Ishikawa (cell line): Measurements from ENCODE around the gene C1QC.

ENCODE experiments used
- CEBPB ChIP-seq: IDR thresholded peaks from 2 replicates; pipeline ENCODE4 v1.6.1; 2012
- CREB1 ChIP-seq: IDR thresholded peaks from 2 replicates; pipeline ENCODE4 v1.6.1; 2012; ENCODE audit warnings: low read depth
- EGR1 ChIP-seq: IDR thresholded peaks from 2 replicates; pipeline ENCODE4 v1.6.1; 2012
- EP300 ChIP-seq: IDR thresholded peaks from 2 replicates; pipeline ENCODE4 v1.6.1; 2012; ENCODE audit warnings: borderline replicate concordance
- FOXM1 ChIP-seq: IDR thresholded peaks from 2 replicates; pipeline ENCODE4 v1.6.1; 2012; ENCODE audit warnings: low read depth, borderline replicate concordance
- MAX ChIP-seq: IDR thresholded peaks from 2 replicates; pipeline ENCODE4 v1.6.1; 2012
- NFIC ChIP-seq: IDR thresholded peaks from 2 replicates; pipeline ENCODE4 v1.6.1; 2012
- RAD21 ChIP-seq: IDR thresholded peaks from 2 replicates; pipeline ENCODE4 v1.6.1; 2012; ENCODE audit warnings: low read depth
- REST ChIP-seq: IDR thresholded peaks from 2 replicates; pipeline ENCODE4 v1.6.1; 2012; ENCODE audit warnings: low read depth, mild to moderate bottlenecking
- TAF1 ChIP-seq: IDR thresholded peaks from 2 replicates; pipeline ENCODE4 v1.6.1; 2012; ENCODE audit warnings: low read depth, mild to moderate bottlenecking
- TCF12 ChIP-seq: IDR thresholded peaks from 2 replicates; pipeline ENCODE4 v1.6.1; 2012; ENCODE audit warnings: low read depth
- TEAD4 ChIP-seq: IDR thresholded peaks from 2 replicates; pipeline ENCODE4 v1.6.1; 2012
- USF1 ChIP-seq: IDR thresholded peaks from 2 replicates; pipeline ENCODE4 v1.6.1; 2012
- YY1 ChIP-seq: IDR thresholded peaks from 2 replicates; pipeline ENCODE4 v1.6.1; 2012; ENCODE audit warnings: low read depth
- ZBTB7A ChIP-seq: IDR thresholded peaks from 2 replicates; pipeline ENCODE4 v1.6.1; 2012; ENCODE audit warnings: low read depth

Gene C1QC

GRCh38 chr1:22652881-22653316 is 9.5 kb downstream of the C1QC start, which contains the start of gene C1QB:
TSS of gene C1QB (plus strand) at chr1:22653236. CDS start at chr1:22659463, 6,227 bp downstream.
- no peak for TF ChIP-seq CEBPB

- TF ChIP-seq TEAD4 (no peak), FOXM1 (no peak), EGR1 (no peak), EP300 (no peak), TAF1 (no peak), REST (no peak), CREB1 (no peak), USF1 (no peak), YY1 (no peak), RAD21 (no peak), ZBTB7A (no peak), NFIC (no peak), TCF12 (no peak), CEBPB (no peak), MAX (no peak)
These were observed 11.3 kb downstream of the C1QC start for GRCh38 chr1:22654692-22655091.

- no peak for TF ChIP-seq TEAD4
These were observed 15.1 kb downstream of the C1QC start for GRCh38 chr1:22658385-22659163.

- no peak for TF ChIP-seq ZBTB7A
- TF ChIP-seq CEBPB: no peak
- no peak for TF ChIP-seq EP300
- TF ChIP-seq EGR1: no peak
- no peak for TF ChIP-seq FOXM1
- no peak for TF ChIP-seq TCF12
- TF ChIP-seq YY1: no peak
- TF ChIP-seq NFIC: no peak
- no peak for TF ChIP-seq TAF1
- TF ChIP-seq RAD21: no peak
These were observed 17.3 kb downstream of the C1QC start for GRCh38 chr1:22660716-22661241.

GRCh38 chr1:22661880-22662279 is 18.4 kb downstream of the C1QC start:
- TF ChIP-seq USF1 (no peak), NFIC (no peak), FOXM1 (no peak), EP300 (no peak), TEAD4 (no peak), CREB1 (no peak), CEBPB (no peak), TAF1 (no peak), TCF12 (no peak), MAX (no peak), YY1 (no peak), EGR1 (no peak), ZBTB7A (no peak), REST (no peak), RAD21 (no peak)

GRCh38 chr1:22662318-22662717 is 18.9 kb downstream of the C1QC start:
- no peak for TF ChIP-seq MAX
- no peak for TF ChIP-seq ZBTB7A
- no peak for TF ChIP-seq TEAD4
- TF ChIP-seq REST: no peak
- TF ChIP-seq EP300: no peak
- no peak for TF ChIP-seq NFIC
